Psoas muscle (tissue), 8 donors: ENCODE data around the gene RANBP3L. TPM values are rescaled to one million over a fixed set of nuclear protein-coding genes. Genes with fewer than 3 reads are reported as not detected.

Experiments used
- ATAC-seq, 4 donors: fragments of 200-7000 bp; cut with Tn5 transposase; one replicate each; pipeline ENCODE4 v1.9.1; 2020; ENCODE audit warnings: moderate library complexity in 3 of 4, mild to moderate bottlenecking in 2 of 4
- DNase-seq, 2 donors: peaks; one replicate each; pipeline ENCODE4 v3.0.0-alpha.2; 2020
- H3K27ac ChIP-seq: fragments of 200-600 bp; one replicate; pipeline ENCODE4 v1.8.0; 2022
- H3K27me3 ChIP-seq, 3 donors: fragments of 200-600 bp in 1 of 3; one replicate each; pipeline versions ENCODE4 v1.6.1 to v1.8.0; 2013 to 2022; ENCODE audit warnings: low read length in 2 of 3, mild to moderate bottlenecking in 2 of 3, moderate library complexity in 1 of 3; ENCODE audit not compliant: insufficient read depth in 3 of 3
- H3K36me3 ChIP-seq, 2 donors: fragments of 200-600 bp in 1 of 2; one replicate each; pipeline versions ENCODE4 v1.6.1 to v1.8.0; 2013 to 2022; ENCODE audit warnings: low read depth in 1 of 2, mild to moderate bottlenecking in 1 of 2, moderate library complexity in 1 of 2; ENCODE audit not compliant: insufficient read depth in 1 of 2
- H3K4me1 ChIP-seq: fragments of 200-600 bp; one replicate; pipeline ENCODE4 v1.8.0; 2022
- H3K4me3 ChIP-seq: fragments of 200-600 bp; one replicate; pipeline ENCODE4 v1.8.0; 2022; ENCODE audit warnings: mild to moderate bottlenecking
- H3K9me3 ChIP-seq: fragments of 200-600 bp; one replicate; pipeline ENCODE4 v1.8.0; 2022
- CTCF ChIP-seq: fragments of 200-600 bp; IDR thresholded peaks from one replicate; pipeline ENCODE4 v1.8.0; 2022; ENCODE audit warnings: antibody characterized with exemption
- WGBS, 3 donors: extraction: QIAGEN DNeasy Blood & Tissue Kit; methylation state at CpG; one replicate each; pipeline versions ENCODE4 v1.1.6 to v1.1.7; 2013; 5-methylcytosine and 5-hydroxymethylcytosine counted together
- intact Hi-C, 2 donors: fragments of 100-400 bp; cut with DNase I; formaldehyde crosslinking; loops; one replicate each; pipeline versions ENCODE4 v1.11.0 to v1.14.2; 2022
- polyA plus RNA-seq, 3 donors: library from polyadenylated mRNA; stranded (reverse); fragments of 200-250 nt; gene quantifications; one replicate each; pipeline ENCODE4 v1.2.3, GENCODE V29; 2013
- total RNA-seq, 4 donors: library from RNA; stranded (reverse); fragmentation: NEBNext Ultra II Directional in 2 of 4; extraction: Animal tissue kit (Norgen Biotek cat#: 25700) in 2 of 4; gene quantifications; one replicate each; pipeline versions ENCODE4 v1.2.1 to v1.2.4, GENCODE V29; 2021 to 2023
- donor health status: healthy with polysubstance abuse.
- donor health status: DM: no; HTN: no; CAD: no; lungs with moderate emphysema.
- donor health status: Bipolar disorder and iron deficiency.
- donor health status: healthy.
- donor health status: DM: yes; HTN: yes; CAD: no.
- donor health status: DM: no; HTN: no; CAD: no.
- donor health status: DM: no; HTN: no; CAD: no.
- donor health status: DM: yes; HTN: yes; CAD: no.

The RANBP3L gene
- total and polyA plus RNA-seq, 7 donors = 0.04 to 0.58 (median 0.17) TPM; not detected in 2

DNA sequence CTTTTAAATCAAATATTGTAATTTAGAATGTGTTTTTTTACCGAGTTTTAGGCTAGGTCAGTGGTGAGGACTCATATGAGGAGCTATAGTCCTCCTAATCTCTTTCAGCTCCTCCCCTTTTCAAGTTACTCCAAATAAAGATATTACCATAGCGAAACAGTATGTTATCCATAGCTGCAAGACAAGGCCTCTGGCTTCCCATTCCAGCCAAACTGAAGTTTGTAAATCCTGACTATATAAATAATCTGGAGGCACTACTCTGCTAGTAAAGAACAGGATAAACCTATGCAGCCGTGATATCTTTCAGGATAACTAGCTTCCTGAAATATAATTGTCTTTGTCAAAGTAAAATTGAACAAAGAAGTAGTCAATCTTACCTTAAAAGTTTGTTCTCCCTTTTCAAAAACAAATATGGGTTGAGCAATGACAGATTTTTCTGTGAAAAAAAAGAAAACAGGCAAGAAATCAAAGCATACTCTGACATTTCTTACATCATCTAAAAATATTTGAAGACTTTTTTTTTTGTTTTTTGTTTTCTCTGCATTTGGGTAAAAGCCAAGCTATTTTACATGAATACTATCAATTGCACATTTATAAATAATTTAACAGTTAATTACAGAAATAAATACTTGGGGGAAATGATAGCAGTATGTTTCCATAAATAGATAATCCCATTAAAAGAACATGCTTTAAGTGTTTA is 30.7 kb downstream of the RANBP3L start:
- TF ChIP-seq CTCF = no peak
- no peak for ATAC-seq
- intact Hi-C loops = loop anchor here in 1 of 2 donors (10.0 kb wide), 1 partner anchor 124 kb away; no protein-coding TSS in a partner anchor

DNA sequence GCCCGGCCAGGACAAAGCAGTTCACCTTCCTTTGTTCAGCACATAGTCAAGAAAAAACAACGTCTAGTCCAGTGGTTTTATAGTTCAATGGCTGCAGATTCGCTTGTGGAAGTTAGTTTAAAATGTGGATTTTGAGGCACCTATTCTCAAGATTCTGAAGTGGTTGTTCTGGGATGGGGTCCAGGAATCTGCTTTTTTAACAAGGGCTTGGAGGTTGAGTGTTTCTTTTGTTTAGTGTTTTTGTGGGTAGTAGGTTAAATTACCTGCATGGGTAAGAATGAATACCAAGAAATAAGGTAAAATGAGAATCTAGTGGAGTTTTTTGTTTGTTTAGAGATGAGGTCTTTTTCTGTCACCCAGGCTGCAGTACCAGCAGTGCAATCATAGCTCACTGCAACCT is 31.5 kb downstream of the RANBP3L start:
- Histone ChIP-seq H3K36me3 (no peaks in the 10 kb centered on the region), H3K27me3 (no peaks in the 10 kb centered on the region), H3K9me3 (no peaks in the 10 kb centered on the region), H3K4me3 (no peak overlapping the region), H3K4me1 (peaks cover 3% of the 10 kb centered on the region), H3K27ac (no peak overlapping the region)
- ATAC-seq (no peak), DNase-seq (no peak)
- WGBS, 3 donors = 88 to 93% (median 91%) methylated on average over 3 of the region's 3 CpGs
- intact Hi-C loops = loop anchor here in 1 of 2 donors (10.0 kb wide), 1 partner anchor 125 kb away; no protein-coding TSS in a partner anchor
- TF ChIP-seq CTCF = no peak

More for the DNA sequence above, 30.7 kb downstream of the RANBP3L start:
- DNase-seq = no peak
- Histone ChIP-seq H3K4me3 (no peak overlapping the region), H3K27me3 (no peaks in the 10 kb centered on the region), H3K4me1 (peaks cover 7% of the 10 kb centered on the region), H3K27ac (no peak overlapping the region), H3K9me3 (no peaks in the 10 kb centered on the region), H3K36me3 (no peaks in the 10 kb centered on the region)
- WGBS, 3 donors = 81 to 86% (median 82%) methylated on average over 3 of the region's 3 CpGs

- no peak for TF ChIP-seq CTCF
- no peaks in the 10 kb centered on the region for H3K27me3 ChIP-seq
These were observed 32.2 kb downstream of the RANBP3L start for GRCh38 chr5:36269478-36269877.

GRCh38 chr5:36267905-36268304 is 33.8 kb downstream of the RANBP3L start:
- no peaks in the 10 kb centered on the region for H3K9me3 ChIP-seq

More at GRCh38 chr5:36269478-36269877, 32.2 kb downstream of the RANBP3L start:
- H3K36me3 ChIP-seq = no peaks in the 10 kb centered on the region
- no peak overlapping the region for H3K27ac ChIP-seq
- H3K4me1 ChIP-seq = peaks cover 3% of the 10 kb centered on the region
- no peak for ATAC-seq
- intact Hi-C loops = loop anchor here (5.0 to 10.0 kb wide), 2 partner anchors 33 to 425 kb away; partner anchors contain the start of gene RANBP3L (in 1 of the 2)
- H3K9me3 ChIP-seq = no peaks in the 10 kb centered on the region
- no peak for DNase-seq
- no peak overlapping the region for H3K4me3 ChIP-seq

More at GRCh38 chr5:36267905-36268304, 33.8 kb downstream of the RANBP3L start:
- WGBS, 3 donors = 96 to 99% (median 98%) methylated on average over 3 of the region's 3 CpGs
- ATAC-seq = no peak
- intact Hi-C loops = loop anchor here (5.0 to 10.0 kb wide), 2 partner anchors 34 to 427 kb away; partner anchors contain the start of gene RANBP3L (in 1 of the 2)
- Histone ChIP-seq H3K4me1 (no peaks in the 10 kb centered on the region), H3K4me3 (no peak overlapping the region), H3K27me3 (no peaks in the 10 kb centered on the region), H3K27ac (no peak overlapping the region), H3K36me3 (no peaks in the 10 kb centered on the region)
- DNase-seq = no peak
- TF ChIP-seq CTCF = no peak
